Esophagus muscularis mucosa (tissue), 4 donors: Measurements from ENCODE around the gene SAP130. TPM values are rescaled to one million over a fixed set of nuclear protein-coding genes. Genes with fewer than 3 reads are reported as not detected.

Source experiments
- DNase-seq: peaks from one replicate; pipeline ENCODE4 v3.0.0-alpha.2; 2017; ENCODE audit errors: extremely low spot score
- H3K27ac ChIP-seq, 4 donors: fragments of 200-600 bp; sonication (generic); replicated peaks in 1 of 4; 1 replicate in 3 of 4; 2 replicates in 1 of 4; pipeline ENCODE4 v1.5.1; 2016 to 2019; ENCODE audit warnings: mild to moderate bottlenecking in 1 of 4
- H3K27me3 ChIP-seq, 4 donors: fragments of 200-600 bp; sonication (generic); one replicate each; pipeline versions ENCODE4 v1.5.1 to v1.6.0; 2016 to 2019
- H3K36me3 ChIP-seq, 4 donors: fragments of 200-600 bp; sonication (generic); one replicate each; pipeline ENCODE4 v1.5.1; 2016 to 2019
- H3K4me1 ChIP-seq, 4 donors: fragments of 200-600 bp; sonication (generic); one replicate each; pipeline ENCODE4 v1.5.1; 2016 to 2019
- H3K4me3 ChIP-seq, 4 donors: fragments of 200-600 bp; sonication (generic); 1 replicate in 2 of 4; 2 replicates in 2 of 4; pipeline ENCODE4 v1.5.1; 2016 to 2019; ENCODE audit warnings: mild to moderate bottlenecking in 4 of 4, moderate library complexity in 1 of 4
- H3K9me3 ChIP-seq, 4 donors: fragments of 200-600 bp; sonication (generic); 1 replicate in 3 of 4; 2 replicates in 1 of 4; pipeline ENCODE4 v1.5.1; 2016 to 2019
- CTCF ChIP-seq, 3 experiments: fragments of 200-600 bp in 2 of 3; fragments of 450-650 bp in 1 of 3; sonication (generic) in 2 of 3; IDR thresholded peaks; one replicate each; pipeline ENCODE4 v1.5.1; 2017 to 2019; ENCODE audit warnings: antibody characterized with exemption in 3 of 3, mild to moderate bottlenecking in 2 of 3, moderate library complexity in 1 of 3
- EP300 ChIP-seq: sonication (generic); formaldehyde crosslinking; IDR thresholded peaks from one replicate; pipeline ENCODE4 v1.6.1; 2017; ENCODE audit warnings: antibody characterized with exemption
- POLR2A ChIP-seq: fragments of 450-650 bp; IDR thresholded peaks from one replicate; pipeline ENCODE4 v1.6.1; 2017; ENCODE audit warnings: antibody characterized with exemption, moderate library complexity, mild to moderate bottlenecking, low read depth
- POLR2AphosphoS5 ChIP-seq, 2 donors: sonication (generic); formaldehyde crosslinking; IDR thresholded peaks; one replicate each; pipeline ENCODE4 v1.6.1; 2017; ENCODE audit warnings: antibody characterized with exemption in 2 of 2
- WGBS: methylation state at CpG from one replicate; pipeline ENCODE4 v1.1.5; 2018; 5-methylcytosine and 5-hydroxymethylcytosine counted together
- intact Hi-C: fragments of 100-400 bp; cut with DNase I; formaldehyde crosslinking; loops from one replicate; pipeline ENCODE4 v1.15.1; 2023
- total RNA-seq, 4 donors: library from RNA; depleted of rRNA; stranded (reverse); fragments of >200 nt; gene quantifications; one replicate each; pipeline versions ENCODE4 v1.1.0 to v1.2.1, GENCODE V29; 2016

SAP130 gene
- total RNA-seq, 4 donors from 2014 or later, result 6.8 to 12.3 (median 10.7) TPM

DNA sequence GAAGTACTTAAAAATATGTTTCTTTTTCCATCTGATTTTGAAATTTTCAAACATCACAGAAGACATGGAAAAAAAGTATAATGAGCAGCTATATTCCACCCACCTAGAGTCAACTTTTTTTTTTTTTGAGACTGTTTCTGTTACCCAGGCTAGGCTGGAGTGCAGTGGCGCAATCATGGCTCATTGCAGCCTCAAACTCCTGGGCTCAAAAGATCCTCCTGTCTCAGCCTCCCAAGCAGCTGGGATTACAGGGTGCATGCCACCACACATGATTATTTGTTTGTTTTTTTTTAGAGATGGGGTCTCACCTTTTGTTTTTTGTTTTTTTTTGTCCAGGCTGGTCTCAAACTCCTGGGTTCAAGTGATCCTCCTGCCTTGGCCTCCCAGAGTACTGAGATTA, 36.5 kb upstream of the SAP130 start:
- H3K4me1 ChIP-seq, result no peaks in the 10 kb centered on the region
- H3K27ac ChIP-seq, result no peak overlapping the region
- H3K27me3 ChIP-seq, result no peaks in the 10 kb centered on the region
- DNase-seq, result no peak
- H3K36me3 ChIP-seq, result no peaks in the 10 kb centered on the region
- no peak for TF ChIP-seq POLR2AphosphoS5 (IDR thresholded peaks at IDR 0.05)
- TF ChIP-seq POLR2A, result no peak
- TF ChIP-seq CTCF (IDR thresholded peaks at IDR 0.05), result no peak
- TF ChIP-seq EP300, result no peak
- intact Hi-C loops, result no loop called here
- no peak overlapping the region for H3K4me3 ChIP-seq
- 100% methylated on average over 1 of the region's 1 CpG for WGBS
- no peaks in the 10 kb centered on the region for H3K9me3 ChIP-seq

GRCh38 chr2:128062571-128062970, 34.7 kb upstream of the SAP130 start:
- no peaks in the 10 kb centered on the region for H3K9me3 ChIP-seq
- no peaks in the 10 kb centered on the region for H3K36me3 ChIP-seq
- TF ChIP-seq EP300 (no peak), POLR2AphosphoS5 (IDR thresholded peaks at IDR 0.05) (no peak), CTCF (IDR thresholded peaks at IDR 0.05) (no peak), POLR2A (no peak)
- WGBS, result 81% methylated on average over 2 of the region's 8 CpGs
- no peaks in the 10 kb centered on the region for H3K4me1 ChIP-seq
- H3K4me3 ChIP-seq, result no peak overlapping the region
- no peaks in the 10 kb centered on the region for H3K27me3 ChIP-seq
- intact Hi-C loops, result no loop called here
- no peak overlapping the region for H3K27ac ChIP-seq
- no peak for DNase-seq

GRCh38 chr2:128058114-128058513, 30.3 kb upstream of the SAP130 start:
- TF ChIP-seq POLR2AphosphoS5 (IDR thresholded peaks at IDR 0.05) (no peak), EP300 (no peak)
- no peak for DNase-seq
- no peaks in the 10 kb centered on the region for H3K4me1 ChIP-seq
- intact Hi-C loops, result no loop called here
- H3K4me3 ChIP-seq, result no peak overlapping the region
- H3K27me3 ChIP-seq, result peaks cover 0 to 4% (median 0%) of the 10 kb centered on the region in 4 donors
- H3K27ac ChIP-seq, result no peak overlapping the region
- no peaks in the 10 kb centered on the region for H3K36me3 ChIP-seq
- 61% methylated on average over 2 of the region's 2 CpGs for WGBS
- H3K9me3 ChIP-seq, result no peaks in the 10 kb centered on the region

- intact Hi-C loops, result no loop called here
- DNase-seq, result no peak
- Histone ChIP-seq H3K27me3 (peaks cover 0 to 4% (median 0%) of the 10 kb centered on the region in 4 donors), H3K27ac (no peak overlapping the region), H3K4me3 (no peak overlapping the region), H3K36me3 (no peaks in the 10 kb centered on the region), H3K9me3 (no peaks in the 10 kb centered on the region), H3K4me1 (no peaks in the 10 kb centered on the region)
- TF ChIP-seq EP300 (no peak), POLR2A (no peak), POLR2AphosphoS5 (IDR thresholded peaks at IDR 0.05) (no peak), CTCF (IDR thresholded peaks at IDR 0.05) (no peak)
- WGBS, result 73% methylated on average over 3 of the region's 3 CpGs
Observed at GRCh38 chr2:128057334-128057733, 29.5 kb upstream of the SAP130 start.

DNA sequence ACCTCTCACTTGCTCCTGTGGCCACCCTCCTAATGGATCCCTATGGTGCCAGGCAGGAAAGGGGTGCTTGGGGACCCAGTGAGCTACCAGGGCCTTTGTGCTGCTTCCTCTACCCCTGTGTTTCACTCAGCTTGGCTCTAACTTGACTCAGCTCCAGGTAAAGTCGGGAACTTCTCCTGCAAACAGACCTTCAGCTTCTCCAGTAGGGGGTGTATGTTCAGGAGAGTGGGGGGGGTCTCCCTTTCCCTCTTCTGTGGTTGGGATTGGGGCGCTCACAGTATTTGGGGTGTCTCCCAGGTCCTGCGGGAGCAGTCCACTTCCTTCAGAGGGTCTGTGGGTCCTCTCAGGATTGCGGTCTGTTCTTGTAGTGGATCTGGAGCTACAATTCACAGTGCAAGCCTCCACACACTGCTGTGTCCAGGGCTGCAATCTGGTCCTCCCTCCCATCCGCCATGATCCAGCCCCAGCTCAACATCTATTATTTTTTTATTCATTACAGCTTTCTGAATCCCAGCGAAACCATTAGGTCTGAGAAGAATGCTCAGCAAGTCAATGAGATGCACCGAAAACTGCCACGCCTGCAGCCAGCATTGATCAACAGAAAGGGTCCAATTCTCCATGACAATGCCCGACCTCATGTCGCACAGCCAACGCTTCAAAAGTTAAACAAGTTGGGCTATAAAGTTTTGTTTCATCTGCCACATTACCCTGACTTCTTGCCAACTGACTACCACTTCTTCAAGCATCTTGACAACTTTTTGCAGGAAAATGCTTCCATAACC, 26.4 kb upstream of the SAP130 start:
- TF ChIP-seq POLR2A (no peak), POLR2AphosphoS5 (IDR thresholded peaks at IDR 0.05) (no peak), EP300 (no peak), CTCF (IDR thresholded peaks at IDR 0.05) (no peak)
- Histone ChIP-seq H3K9me3 (peaks cover 0 to 8% (median 2%) of the 10 kb centered on the region in 4 donors), H3K27ac (no peak overlapping the region), H3K27me3 (peaks cover 0 to 4% (median 0%) of the 10 kb centered on the region in 4 donors), H3K36me3 (no peaks in the 10 kb centered on the region), H3K4me1 (no peaks in the 10 kb centered on the region), H3K4me3 (no peak overlapping the region)
- intact Hi-C loops, result no loop called here
- DNase-seq, result no peak
- 93% methylated on average over 11 of the region's 11 CpGs for WGBS
